Gastroesophageal sphincter (tissue), 4 donors: ENCODE results near the gene GOLGA5. TPM values are rescaled to one million over a fixed set of nuclear protein-coding genes. Genes with fewer than 3 reads are reported as not detected.
"Not testable (repeated sequence)": the region's sequence is repeated elsewhere in the genome, so short reads cannot be mapped to it uniquely, and the experiment has no call there.

Experiments used
- ATAC-seq: fragments of 150-250 bp; one replicate; pipeline ENCODE4 v1.9.1; 2016; ENCODE audit warnings: mild to moderate bottlenecking, moderate library complexity
- H3K27ac ChIP-seq, 4 donors: fragments of 200-600 bp; sonication (generic) in 3 of 4; 1 replicate in 3 of 4; 2 replicates in 1 of 4; pipeline ENCODE4 v1.5.1; 2016 to 2019
- H3K27me3 ChIP-seq: fragments of 200-600 bp; sonication (generic); one replicate; pipeline ENCODE4 v1.5.1; 2019
- H3K36me3 ChIP-seq, 2 donors: fragments of 200-600 bp; sonication (generic); one replicate each; pipeline ENCODE4 v1.5.1; 2019; ENCODE audit warnings: control low read depth in 1 of 2
- H3K4me1 ChIP-seq, 3 donors: fragments of 200-600 bp; sonication (generic); 1 replicate in 2 of 3; 2 replicates in 1 of 3; pipeline ENCODE4 v1.5.1; 2016 to 2019; ENCODE audit warnings: control low read depth in 2 of 3
- H3K4me3 ChIP-seq, 2 donors: fragments of 200-600 bp; sonication (generic); one replicate each; pipeline ENCODE4 v1.5.1; 2019; ENCODE audit warnings: mild to moderate bottlenecking in 1 of 2, moderate library complexity in 1 of 2
- H3K9me3 ChIP-seq, 3 donors: fragments of 200-600 bp; sonication (generic); one replicate each; pipeline ENCODE4 v1.5.1; 2017 to 2019; ENCODE audit warnings: control low read depth in 2 of 3
- EP300 ChIP-seq: sonication (generic); formaldehyde crosslinking; IDR thresholded peaks from one replicate; pipeline ENCODE4 v1.6.1; 2017; ENCODE audit warnings: antibody characterized with exemption, mild to moderate bottlenecking
- POLR2A ChIP-seq, 2 donors: fragments of 450-650 bp; IDR thresholded peaks; one replicate each; pipeline ENCODE4 v1.6.1; 2017; ENCODE audit warnings: antibody characterized with exemption in 2 of 2, mild to moderate bottlenecking in 2 of 2, moderate library complexity in 1 of 2
- POLR2AphosphoS5 ChIP-seq: sonication (generic); formaldehyde crosslinking; IDR thresholded peaks from one replicate; pipeline ENCODE4 v1.6.1; 2017; ENCODE audit warnings: antibody characterized with exemption
- WGBS, 2 donors: methylation state at CpG; one replicate each; pipeline ENCODE4 v1.1.5; 2018; ENCODE audit warnings: low coverage in 1 of 2; 5-methylcytosine and 5-hydroxymethylcytosine counted together
- total RNA-seq, 4 donors: library from RNA; depleted of rRNA; stranded (reverse); fragments of >200 nt; gene quantifications; one replicate each; pipeline ENCODE4 v1.1.0, GENCODE V29; 2016
- TF ChIP-seq, protein P1 (sequence below), 4 experiments: fragments of 200-600 bp in 2 of 4; fragments of 450-650 bp in 2 of 4; sonication (generic) in 1 of 4; IDR thresholded peaks; one replicate each; pipeline ENCODE4 v1.5.1; 2017 to 2019; ENCODE audit warnings: antibody characterized with exemption in 4 of 4, mild to moderate bottlenecking in 2 of 4, moderate library complexity in 2 of 4

Gene GOLGA5
- total RNA-seq, 4 donors from 2014 or later = 27.6 to 41.7 (median 36.7) TPM

DNA sequence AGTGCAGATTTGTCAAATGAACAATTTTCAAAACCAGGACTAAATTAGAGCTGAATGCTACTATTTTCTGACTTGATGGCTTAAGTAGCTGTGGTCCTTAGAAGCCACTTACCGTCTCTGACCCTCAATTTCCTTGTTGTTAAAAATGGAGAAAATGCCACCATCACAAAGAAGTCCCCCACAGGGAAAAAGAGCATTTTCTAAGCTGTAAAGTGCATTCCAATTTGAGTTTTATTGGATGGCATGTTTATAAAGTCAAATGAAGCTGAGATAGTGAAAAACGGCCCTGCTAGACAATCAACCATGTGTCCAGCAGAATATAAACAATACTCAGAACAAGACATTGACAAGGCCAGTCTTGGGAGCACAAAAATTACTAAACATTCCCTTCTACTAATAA is 53.6 kb downstream of the GOLGA5 start:
- no peaks in the 10 kb centered on the region for H3K4me1 ChIP-seq
- no peaks in the 10 kb centered on the region for H3K36me3 ChIP-seq
- TF ChIP-seq POLR2AphosphoS5 = no peak
- no peak for TF ChIP-seq POLR2A (IDR thresholded peaks at IDR 0.05)
- TF ChIP-seq, protein P1, sequence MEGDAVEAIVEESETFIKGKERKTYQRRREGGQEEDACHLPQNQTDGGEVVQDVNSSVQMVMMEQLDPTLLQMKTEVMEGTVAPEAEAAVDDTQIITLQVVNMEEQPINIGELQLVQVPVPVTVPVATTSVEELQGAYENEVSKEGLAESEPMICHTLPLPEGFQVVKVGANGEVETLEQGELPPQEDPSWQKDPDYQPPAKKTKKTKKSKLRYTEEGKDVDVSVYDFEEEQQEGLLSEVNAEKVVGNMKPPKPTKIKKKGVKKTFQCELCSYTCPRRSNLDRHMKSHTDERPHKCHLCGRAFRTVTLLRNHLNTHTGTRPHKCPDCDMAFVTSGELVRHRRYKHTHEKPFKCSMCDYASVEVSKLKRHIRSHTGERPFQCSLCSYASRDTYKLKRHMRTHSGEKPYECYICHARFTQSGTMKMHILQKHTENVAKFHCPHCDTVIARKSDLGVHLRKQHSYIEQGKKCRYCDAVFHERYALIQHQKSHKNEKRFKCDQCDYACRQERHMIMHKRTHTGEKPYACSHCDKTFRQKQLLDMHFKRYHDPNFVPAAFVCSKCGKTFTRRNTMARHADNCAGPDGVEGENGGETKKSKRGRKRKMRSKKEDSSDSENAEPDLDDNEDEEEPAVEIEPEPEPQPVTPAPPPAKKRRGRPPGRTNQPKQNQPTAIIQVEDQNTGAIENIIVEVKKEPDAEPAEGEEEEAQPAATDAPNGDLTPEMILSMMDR (IDR thresholded peaks at IDR 0.05) = no peak
- no peak for TF ChIP-seq EP300
- no peaks in the 10 kb centered on the region for H3K27me3 ChIP-seq
- ATAC-seq = no peak
- H3K9me3 ChIP-seq = peaks cover 0 to 1% (median 0%) of the 10 kb centered on the region in 3 donors
- H3K27ac ChIP-seq = no peak overlapping the region
- 58 to 63% methylated on average over 2 of the region's 2 CpGs for WGBS, 2 donors
- H3K4me3 ChIP-seq = no peak overlapping the region

- peaks cover 0 to 8% (median 0%) of the 10 kb centered on the region in 3 donors for H3K9me3 ChIP-seq
- 25 to 41% methylated on average over 4 of the region's 4 CpGs for WGBS, 2 donors
- no peaks in the 10 kb centered on the region for H3K4me1 ChIP-seq
- TF ChIP-seq, protein P1 (IDR thresholded peaks at IDR 0.05) = no peak
- TF ChIP-seq POLR2A (IDR thresholded peaks at IDR 0.05) (no peak), EP300 (no peak), POLR2AphosphoS5 (no peak)
- no peak for ATAC-seq
- H3K27ac ChIP-seq = no peak overlapping the region
- H3K36me3 ChIP-seq = no peaks in the 10 kb centered on the region
- no peaks in the 10 kb centered on the region for H3K27me3 ChIP-seq
- no peak overlapping the region for H3K4me3 ChIP-seq
These were observed 54.8 kb downstream of the GOLGA5 start for GRCh38 chr14:92848887-92849286.

DNA sequence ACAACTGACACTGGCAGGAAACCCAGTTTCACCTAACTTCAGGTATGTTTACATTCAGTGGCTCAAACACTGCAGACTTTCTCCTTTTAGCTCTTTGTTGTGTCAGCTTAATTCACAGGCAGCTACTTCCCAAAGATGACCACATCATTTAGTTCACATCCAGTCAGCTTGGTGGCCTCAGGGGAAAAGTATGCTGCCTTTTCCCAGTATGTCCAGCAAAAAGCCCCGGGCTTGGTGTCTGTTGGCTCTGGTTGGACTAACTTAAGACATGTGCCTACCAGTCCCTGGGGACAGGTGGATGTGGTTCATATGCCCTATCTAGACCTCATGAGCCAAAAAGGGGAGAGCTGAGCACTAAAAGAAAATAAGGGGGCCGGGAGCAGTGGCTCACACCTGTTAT is 56.4 kb downstream of the GOLGA5 start:
- H3K4me1 ChIP-seq = no peaks in the 10 kb centered on the region

GRCh38 chr14:92853136-92853535 is 59.0 kb downstream of the GOLGA5 start:
- not testable (repeated sequence) for H3K4me1 ChIP-seq, H3K27me3 ChIP-seq, H3K36me3 ChIP-seq, ATAC-seq, H3K27ac ChIP-seq, H3K9me3 ChIP-seq, H3K4me3 ChIP-seq
- 83% methylated on average over 2 of the region's 8 CpGs; no CpG with 5 or more reads in 1 of the 2 donors for WGBS, 2 donors

More for the DNA sequence above, 56.4 kb downstream of the GOLGA5 start:
- H3K27me3 ChIP-seq = no peaks in the 10 kb centered on the region
- no peaks in the 10 kb centered on the region for H3K36me3 ChIP-seq
- TF ChIP-seq, protein P1 (IDR thresholded peaks at IDR 0.05) = no peak
- TF ChIP-seq POLR2A (IDR thresholded peaks at IDR 0.05) = no peak
- no peak for TF ChIP-seq EP300
- no peak for TF ChIP-seq POLR2AphosphoS5
- no CpG with 5 or more reads among the region's 2 CpGs for WGBS, 2 donors
- peaks cover 0 to 8% (median 0%) of the 10 kb centered on the region in 3 donors for H3K9me3 ChIP-seq
- ATAC-seq = no peak
- H3K27ac ChIP-seq = no peak overlapping the region
- no peak overlapping the region for H3K4me3 ChIP-seq

DNA sequence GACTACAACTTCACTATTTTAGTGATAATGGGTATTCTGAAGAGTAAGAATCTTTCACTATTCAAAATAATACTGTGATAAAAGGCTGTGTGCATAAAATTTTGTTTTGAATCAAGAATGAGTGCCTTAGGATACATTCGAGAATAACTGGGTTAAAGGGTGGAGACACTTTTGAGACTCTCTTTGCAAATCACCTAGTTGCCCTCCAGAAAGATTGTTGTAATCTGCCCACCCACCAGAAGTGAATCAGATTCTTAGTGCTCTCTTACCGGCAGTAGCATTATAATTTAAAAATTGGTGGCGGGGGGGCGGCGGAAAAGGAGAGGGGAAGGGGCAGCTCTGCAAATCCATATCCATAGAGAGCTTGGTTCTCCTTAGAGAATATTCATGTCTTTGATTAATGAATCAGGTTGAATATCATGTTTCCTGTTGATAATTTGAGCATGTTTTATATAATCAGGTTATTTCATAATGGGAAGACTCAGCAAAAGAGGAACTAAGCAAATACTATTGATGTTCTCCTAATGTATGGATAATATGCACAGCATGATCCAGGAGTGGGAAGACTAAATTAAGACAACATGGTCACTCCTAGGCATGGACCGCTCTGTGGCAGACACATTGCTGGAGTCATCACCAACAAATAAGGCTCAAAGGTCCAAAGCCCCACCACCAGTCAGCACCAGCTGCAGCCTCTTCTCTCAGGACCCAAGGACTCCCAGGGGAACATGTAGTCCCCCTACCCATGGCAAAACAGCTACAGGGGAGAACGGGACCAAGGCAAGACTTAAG is 66.1 kb downstream of the GOLGA5 start:
- no peaks in the 10 kb centered on the region for H3K36me3 ChIP-seq
- no peak for TF ChIP-seq POLR2AphosphoS5
- TF ChIP-seq, protein P1 (IDR thresholded peaks at IDR 0.05) = no peak
- TF ChIP-seq POLR2A (IDR thresholded peaks at IDR 0.05) = no peak
- TF ChIP-seq EP300 = no peak
- 83 to 93% methylated on average over 3 to 7 of the region's 7 CpGs for WGBS, 2 donors
- ATAC-seq = no peak
- H3K9me3 ChIP-seq = no peaks in the 10 kb centered on the region
- H3K4me3 ChIP-seq = no peak overlapping the region
- no peaks in the 10 kb centered on the region for H3K4me1 ChIP-seq
- no peaks in the 10 kb centered on the region for H3K27me3 ChIP-seq
- no peak overlapping the region for H3K27ac ChIP-seq
